Measurements from ENCODE around the gene KDM2B.

The KDM2B gene

GRCh38 chr12:121560392-121561008, 20.3 kb downstream of the KDM2B start:
- no peak for DNase-seq (ENCODE audit: low spot score)

- DNase-seq (ENCODE audit: low spot score), result no peak
Measured at GRCh38 chr12:121558956-121559355, 21.9 kb downstream of the KDM2B start.

GRCh38 chr12:121550974-121551634, 29.7 kb downstream of the KDM2B start:
- no peak for DNase-seq (ENCODE audit: low spot score)

GRCh38 chr12:121549075-121549474, 31.7 kb downstream of the KDM2B start:
- no peak for DNase-seq (ENCODE audit: low spot score)

- no peak for DNase-seq (ENCODE audit: low spot score)
Measured at GRCh38 chr12:121545480-121545879, 35.3 kb downstream of the KDM2B start.

GRCh38 chr12:121543786-121544185, 37.0 kb downstream of the KDM2B start:
- DNase-seq (ENCODE audit: low spot score), result no peak

- DNase-seq (ENCODE audit: low spot score), result no peak
Measured at GRCh38 chr12:121539908-121540307, 40.9 kb downstream of the KDM2B start.

- peak; percentile 63 for DNase-seq (ENCODE audit: low spot score)
Measured at GRCh38 chr12:121538699-121539061, 42.1 kb downstream of the KDM2B start.

GRCh38 chr12:121537814-121538698, 42.8 kb downstream of the KDM2B start:
- no peak for DNase-seq (ENCODE audit: low spot score)

- DNase-seq (ENCODE audit: low spot score), result peak; percentile 77
Measured at GRCh38 chr12:121536899-121537813, 43.7 kb downstream of the KDM2B start.

- DNase-seq (ENCODE audit: low spot score), result peak; percentile 44
Measured at GRCh38 chr12:121536054-121536898, 44.5 kb downstream of the KDM2B start.

- DNase-seq (ENCODE audit: low spot score), result no peak
Measured at GRCh38 chr12:121535150-121536053, 45.4 kb downstream of the KDM2B start.

GRCh38 chr12:121534495-121535148, 46.2 kb downstream of the KDM2B start:
- DNase-seq (ENCODE audit: low spot score), result no peak

GRCh38 chr12:121533394-121534090, 47.3 kb downstream of the KDM2B start:
- no peak for DNase-seq (ENCODE audit: low spot score)

- DNase-seq (ENCODE audit: low spot score), result no peak
Measured at GRCh38 chr12:121532503-121533393, 48.1 kb downstream of the KDM2B start.

- no peak for DNase-seq (ENCODE audit: low spot score)
Measured at GRCh38 chr12:121531356-121531750, 49.5 kb downstream of the KDM2B start.

GRCh38 chr12:121530600-121531355, 50.0 kb downstream of the KDM2B start:
- no peak for DNase-seq (ENCODE audit: low spot score)

All from HuH-7.5 (cell line).